ENCODE results near the gene PRUNE2.

DNA sequence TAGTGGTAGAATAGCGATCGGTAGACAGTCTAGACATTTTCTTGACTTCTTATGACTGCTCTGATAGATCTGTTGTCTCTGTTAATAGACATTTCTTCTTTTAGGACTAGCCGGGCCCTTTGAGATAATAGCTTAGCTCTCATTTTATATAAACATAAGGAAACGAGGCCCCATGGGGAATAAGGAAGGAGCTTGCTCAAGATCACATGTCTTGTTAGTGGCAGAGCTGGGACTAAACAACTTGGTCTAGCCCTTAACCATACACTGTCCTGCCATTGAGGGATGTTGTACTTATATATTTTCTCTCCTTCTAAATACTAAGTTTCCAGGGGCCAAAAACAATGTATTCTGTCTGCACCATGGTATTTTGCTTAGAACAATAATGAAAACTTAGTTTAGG is 306.9 kb downstream of the PRUNE2 start:
- TF ChIP-seq, protein P1, sequence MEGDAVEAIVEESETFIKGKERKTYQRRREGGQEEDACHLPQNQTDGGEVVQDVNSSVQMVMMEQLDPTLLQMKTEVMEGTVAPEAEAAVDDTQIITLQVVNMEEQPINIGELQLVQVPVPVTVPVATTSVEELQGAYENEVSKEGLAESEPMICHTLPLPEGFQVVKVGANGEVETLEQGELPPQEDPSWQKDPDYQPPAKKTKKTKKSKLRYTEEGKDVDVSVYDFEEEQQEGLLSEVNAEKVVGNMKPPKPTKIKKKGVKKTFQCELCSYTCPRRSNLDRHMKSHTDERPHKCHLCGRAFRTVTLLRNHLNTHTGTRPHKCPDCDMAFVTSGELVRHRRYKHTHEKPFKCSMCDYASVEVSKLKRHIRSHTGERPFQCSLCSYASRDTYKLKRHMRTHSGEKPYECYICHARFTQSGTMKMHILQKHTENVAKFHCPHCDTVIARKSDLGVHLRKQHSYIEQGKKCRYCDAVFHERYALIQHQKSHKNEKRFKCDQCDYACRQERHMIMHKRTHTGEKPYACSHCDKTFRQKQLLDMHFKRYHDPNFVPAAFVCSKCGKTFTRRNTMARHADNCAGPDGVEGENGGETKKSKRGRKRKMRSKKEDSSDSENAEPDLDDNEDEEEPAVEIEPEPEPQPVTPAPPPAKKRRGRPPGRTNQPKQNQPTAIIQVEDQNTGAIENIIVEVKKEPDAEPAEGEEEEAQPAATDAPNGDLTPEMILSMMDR (IDR thresholded peaks at IDR 0.05; ENCODE audit: insufficient read depth, low read length, poor library complexity, severe bottlenecking): no peak
- TF ChIP-seq EZH2phosphoT487 (conservative IDR thresholded peaks at IDR 0.05; ENCODE audit: low read length): no peak
